HG03139 (cell line): ENCODE data around the gene KRT74.

ENCODE experiments used
- ATAC-seq: cut with Tn5 transposase; IDR thresholded peaks from one replicate; pipeline ENCODE4 v1.9.1; 2021; ENCODE audit not compliant: unreplicated experiment

KRT74 gene

DNA sequence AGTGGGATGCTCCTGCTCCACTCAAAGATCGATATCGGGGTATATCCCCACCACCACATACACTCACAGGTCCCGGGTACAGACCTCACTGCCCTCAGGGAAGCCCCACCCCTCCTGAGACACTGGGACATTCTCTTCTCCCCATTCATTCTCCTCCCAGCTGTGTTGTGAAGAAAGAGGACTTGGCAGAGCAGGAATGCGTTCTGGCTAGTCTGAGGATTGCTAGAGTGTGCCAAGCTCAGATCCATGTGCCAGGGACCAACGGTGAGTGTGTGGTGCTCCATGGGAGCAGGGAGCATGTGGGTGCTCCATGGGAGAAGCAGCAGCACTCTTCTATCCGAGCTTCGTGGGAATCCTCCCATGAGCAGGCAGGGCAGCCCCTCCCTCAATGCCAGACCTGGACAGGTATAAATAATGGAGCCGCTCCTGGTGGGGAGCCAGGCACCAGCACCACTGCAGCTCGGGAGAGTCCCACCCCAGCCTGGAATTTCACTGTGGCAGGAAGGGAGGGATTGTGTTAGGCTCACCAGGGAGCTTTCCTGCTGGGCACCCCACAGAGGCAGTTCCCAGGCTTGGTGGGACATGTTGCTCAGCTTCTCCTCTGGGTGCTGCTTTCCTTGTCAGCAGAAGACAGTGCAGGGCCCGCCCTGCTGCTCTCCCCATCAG lies 51.2 kb downstream of the KRT74 start:
- no peak for ATAC-seq

DNA sequence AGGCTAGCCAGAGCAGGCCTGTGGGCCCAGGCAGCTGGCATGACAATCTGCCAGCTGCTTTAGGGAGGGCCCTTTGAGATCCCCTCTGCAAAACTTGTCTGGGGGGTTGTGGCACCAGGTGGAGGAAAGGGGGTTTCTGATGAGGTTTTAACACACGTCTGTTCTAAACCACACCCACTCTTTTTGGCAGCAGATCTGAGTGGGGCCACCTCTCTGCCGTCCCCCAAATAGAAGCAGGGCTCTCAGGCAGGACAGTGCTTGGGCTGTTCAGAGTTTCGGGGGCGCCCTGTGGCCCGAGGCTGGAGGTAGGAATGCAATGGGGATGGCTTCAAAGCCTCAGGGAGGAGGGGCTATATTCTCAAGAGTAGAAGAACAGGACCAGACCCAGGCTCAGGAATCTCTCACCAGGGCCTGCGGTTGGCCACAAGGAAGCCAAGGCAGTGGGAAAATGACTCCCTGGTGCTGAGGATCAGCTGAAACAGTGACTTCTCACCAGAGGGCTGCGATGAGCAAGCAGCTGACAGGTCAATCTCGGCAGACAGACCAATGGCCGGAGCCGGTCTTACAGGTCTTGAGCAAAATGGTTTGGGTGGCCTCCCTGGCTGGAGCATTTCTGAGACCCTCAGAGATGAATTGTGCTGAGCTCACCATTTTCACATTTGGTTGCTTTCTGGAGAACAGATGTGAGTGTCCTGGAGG lies 51.9 kb downstream of the KRT74 start:
- ATAC-seq = no peak

DNA sequence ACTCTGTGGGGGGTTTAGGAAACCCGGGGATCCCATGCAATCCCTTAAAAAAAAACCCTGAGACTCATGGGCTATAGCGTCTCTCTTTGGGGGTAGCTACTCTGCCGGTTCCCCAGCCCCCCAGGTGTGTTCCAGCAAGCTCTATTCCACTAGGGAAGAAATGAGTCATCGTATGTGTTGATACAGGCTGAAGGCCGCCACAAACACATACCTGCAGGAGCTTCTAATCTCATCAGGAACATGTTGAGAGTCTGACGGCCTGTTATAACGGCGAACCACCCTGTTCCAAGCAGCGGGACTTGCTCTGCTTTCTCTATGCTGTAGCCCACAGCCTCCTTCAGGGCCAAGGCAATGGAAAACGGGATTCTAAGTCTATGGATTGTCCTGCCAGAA lies 52.5 kb downstream of the KRT74 start:
- ATAC-seq = no peak

DNA sequence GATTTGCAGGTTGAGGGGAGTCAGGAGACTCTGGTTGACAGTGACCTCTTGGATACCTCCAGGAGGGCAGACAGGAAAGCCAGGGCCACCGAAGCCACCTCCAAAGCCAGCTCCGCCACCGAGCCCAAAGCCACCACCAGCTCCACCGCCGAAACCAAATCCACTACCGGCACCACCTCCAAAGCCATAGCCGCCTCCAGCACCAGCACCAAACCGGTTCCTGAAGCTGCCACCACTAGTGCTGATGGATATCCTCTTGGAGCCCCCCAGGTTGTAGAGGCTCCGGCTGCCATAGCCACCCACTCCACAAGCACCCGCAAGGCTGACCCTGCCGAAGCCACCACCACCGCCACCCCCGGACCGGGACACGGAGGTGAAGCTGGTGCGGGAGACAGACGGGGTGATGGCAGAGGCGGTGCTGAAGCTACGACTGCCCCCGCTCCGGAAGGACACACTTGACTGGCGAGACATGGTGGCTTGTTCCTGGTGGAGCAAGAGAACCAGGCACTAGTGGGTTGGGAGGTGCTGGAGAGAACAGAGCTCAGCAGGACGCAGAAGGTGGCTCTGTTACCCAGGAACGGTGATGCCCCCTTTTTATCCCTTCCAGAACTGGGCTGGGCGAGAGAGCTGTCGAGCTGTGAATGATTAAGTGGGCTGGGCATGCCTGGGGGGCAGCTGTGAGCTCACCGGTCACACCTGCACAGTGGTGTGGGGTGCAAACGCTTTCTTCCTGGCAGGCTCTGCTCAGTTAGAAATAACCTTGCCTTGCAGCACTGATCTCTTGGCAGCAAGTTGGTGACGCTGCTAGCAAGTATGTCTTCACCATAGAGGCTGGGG lies 53.6 kb downstream of the KRT74 start, which contains the start of gene KRT5:
Gene KRT5 (minus strand): TSS at position 569 of the 837 bp plus-strand sequence. CDS start 98 bp downstream, at position 471.
- no peak for ATAC-seq

DNA sequence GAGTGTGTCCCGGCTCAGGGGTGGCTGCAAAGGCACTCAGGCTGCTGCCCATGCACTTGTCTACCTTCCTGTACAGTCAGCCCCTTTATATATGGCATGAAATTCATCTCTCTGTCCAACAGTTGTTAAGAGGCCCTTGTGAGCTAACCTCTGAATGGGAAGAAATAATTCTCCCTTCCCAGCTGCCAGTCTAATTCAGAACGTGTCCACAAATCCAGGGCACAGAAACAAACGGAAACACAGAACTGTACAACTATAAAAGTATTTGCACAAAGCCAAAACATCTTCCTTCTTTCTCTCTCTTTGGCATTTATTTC lies 54.3 kb downstream of the KRT74 start:
- no peak for ATAC-seq

DNA sequence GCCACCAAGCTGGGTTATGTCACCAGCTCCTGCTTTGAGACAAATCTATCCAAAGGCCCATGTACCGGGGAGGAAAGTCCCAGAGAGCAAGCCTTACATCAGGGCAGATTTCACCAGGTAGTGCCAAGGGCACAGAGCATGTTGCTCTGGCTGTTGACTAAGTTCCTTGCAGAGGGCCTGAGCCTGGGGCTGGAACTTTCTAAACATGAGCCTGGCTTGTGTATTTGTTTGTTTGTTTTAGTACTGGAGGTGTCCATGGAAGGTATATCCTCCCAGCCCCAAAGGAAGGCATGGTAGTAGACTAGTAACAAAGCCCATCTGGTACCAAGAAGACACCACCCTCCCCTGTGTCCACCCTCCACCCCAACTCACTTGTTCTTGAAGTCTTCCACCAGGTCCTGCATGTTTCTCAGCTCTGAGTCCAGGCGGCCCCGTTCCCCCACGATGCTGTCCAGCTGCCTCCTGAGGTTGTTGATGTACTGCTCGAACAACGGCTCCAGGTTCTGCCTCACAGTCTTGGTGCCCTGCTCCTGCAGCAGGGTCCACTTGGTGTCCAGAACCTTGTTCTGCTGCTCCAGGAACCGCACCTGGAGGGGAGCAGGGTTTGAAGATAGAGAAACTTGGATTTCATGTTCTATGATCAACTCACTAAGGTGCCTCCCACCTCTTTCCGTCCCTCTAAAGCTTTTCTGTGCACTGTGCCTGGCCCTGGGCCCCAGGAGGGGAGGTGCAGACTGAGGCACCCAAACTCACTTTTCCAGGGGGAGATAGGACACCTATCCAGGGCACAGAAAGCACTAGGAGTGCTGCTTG lies 54.9 kb downstream of the KRT74 start:
- ATAC-seq = no peak

DNA sequence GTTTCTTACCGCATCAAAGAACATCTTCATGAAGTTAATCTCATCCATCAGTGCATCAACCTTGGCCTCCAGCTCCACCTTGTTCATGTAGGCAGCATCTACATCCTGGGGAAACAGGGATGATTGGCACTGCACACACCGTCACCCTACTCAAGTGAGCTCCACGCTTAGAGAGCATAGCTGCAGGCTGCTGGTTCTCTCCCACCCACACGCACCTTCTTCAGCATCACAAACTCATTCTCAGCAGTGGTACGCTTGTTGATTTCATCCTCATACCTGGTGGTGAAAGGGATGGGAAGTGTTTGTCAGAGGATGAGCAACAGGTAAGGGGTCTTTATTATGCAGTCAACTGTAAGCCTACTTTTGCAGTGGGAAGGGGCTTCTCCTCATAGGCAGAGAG lies 55.8 kb downstream of the KRT74 start:
- no peak for ATAC-seq

DNA sequence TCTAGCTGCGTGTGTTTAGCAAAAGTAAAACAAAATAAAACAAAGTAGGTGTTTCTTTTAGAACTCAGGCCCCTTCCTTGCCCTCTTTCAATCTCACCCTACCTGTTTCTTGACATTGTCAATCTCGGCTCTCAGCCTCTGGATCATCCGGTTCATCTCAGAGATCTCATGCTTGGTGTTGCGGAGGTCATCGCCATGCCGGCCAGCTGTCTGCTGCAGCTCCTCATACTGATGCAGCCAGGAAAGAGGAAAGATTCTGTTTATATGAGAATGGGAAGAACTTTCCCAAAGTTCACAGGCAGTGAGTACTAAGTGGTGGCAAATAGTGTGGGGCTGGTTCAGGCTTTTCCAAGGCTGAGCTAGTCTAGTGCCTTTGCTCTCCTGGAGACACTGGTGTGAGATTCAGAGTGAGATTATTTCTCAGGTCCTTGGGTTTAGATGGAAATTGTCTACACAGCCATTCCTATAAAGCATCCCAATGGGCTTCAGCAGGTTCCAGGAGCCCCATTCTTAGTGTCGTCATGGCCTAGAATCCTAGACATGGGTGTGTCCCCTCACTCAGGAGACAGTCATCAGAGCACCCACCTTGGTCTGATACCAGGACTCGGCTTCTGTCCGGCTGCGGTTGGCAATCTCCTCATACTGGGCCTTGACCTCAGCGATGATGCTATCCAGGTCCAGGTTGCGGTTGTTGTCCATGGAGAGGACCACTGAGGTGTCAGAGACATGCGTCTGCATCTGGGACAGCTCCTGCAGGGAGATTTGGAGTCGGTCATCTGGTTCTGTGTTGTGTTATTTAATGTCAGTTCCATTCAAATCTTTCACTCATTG lies 56.4 kb downstream of the KRT74 start:
- no peak for ATAC-seq

DNA sequence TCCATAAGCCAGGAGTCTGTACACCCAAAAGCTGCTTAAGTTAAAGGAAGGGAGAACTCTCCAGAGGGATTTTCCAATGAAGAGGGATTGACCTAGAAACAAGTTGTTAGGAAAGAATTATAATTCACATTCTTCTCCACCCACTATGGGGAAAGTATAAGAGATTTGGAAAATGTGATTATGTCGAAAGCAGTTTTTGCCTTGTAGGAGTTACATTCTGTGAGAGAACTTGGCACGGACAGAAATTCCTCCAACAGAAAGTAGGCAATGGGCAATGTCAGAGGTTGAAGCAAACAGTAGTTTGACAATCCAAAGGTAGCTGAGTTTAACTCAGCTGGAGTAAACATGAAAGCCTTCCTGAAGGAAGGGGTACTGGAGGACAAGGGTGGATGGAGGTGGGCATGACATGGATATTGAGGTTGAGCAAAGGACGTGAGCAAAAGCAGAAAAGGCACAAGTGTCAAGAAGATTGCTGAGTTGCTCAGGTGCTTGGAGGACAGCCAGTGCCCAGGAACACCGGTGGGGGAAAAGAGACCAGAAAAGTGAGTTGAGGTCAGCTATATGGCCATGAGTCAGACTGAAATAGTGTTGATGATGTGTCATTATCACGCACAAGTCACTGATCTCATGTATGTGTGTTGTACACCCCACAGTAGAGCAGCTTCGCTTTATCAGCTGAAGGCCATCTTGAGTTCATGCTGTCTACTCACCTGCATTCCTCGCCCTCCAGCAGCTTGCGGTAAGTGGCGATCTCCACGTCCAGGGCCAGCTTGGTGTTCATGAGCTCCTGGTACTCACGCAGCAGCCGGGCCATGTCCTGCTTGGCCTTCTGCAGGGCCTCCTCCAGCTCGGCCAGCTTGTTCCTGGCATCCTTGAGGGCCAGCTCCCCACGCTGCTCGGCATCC lies 57.5 kb downstream of the KRT74 start:
- no peak for ATAC-seq
